IMR-90 (cell line): ENCODE results near the gene ABCB4. TPM values are rescaled to one million over a fixed set of nuclear protein-coding genes. Genes with fewer than 3 reads are reported as not detected.

ENCODE experiments used
- ATAC-seq: fragments of 200-7000 bp; cut with Tn5 transposase; 2 replicates; pipeline ENCODE4 v1.9.1; 2020; ENCODE audit warnings: low read depth, mild to moderate bottlenecking, moderate library complexity
- BruUV-seq: library from RNA; stranded (reverse); fragments of 400-500 nt; replicated peaks from 2 replicates; lab custom pipeline; 2021; lab: Mats Ljungman, UMichigan
- CTCF ChIA-PET: fragments of 300-600 bp; formaldehyde crosslinking; extraction: SDS; loops from one replicate; lab custom pipeline; 2021; ENCODE audit warnings: antibody characterized with exemption; lab: Yijun Ruan, JAX
- POLR2A ChIA-PET: fragments of 300-600 bp; sonication (Branson Sonifier 250); formaldehyde crosslinking; loops from one replicate; lab custom pipeline; 2022; ENCODE audit warnings: antibody characterized with exemption; ENCODE audit not compliant: unreplicated experiment; lab: Charles Lee
- DNase-seq: peaks from one replicate; pipeline ENCODE4 v3.0.0; 2013
- H2AFZ ChIP-seq: replicated peaks from 2 replicates; pipeline ENCODE3; 2013; ENCODE audit warnings: low read length, mild to moderate bottlenecking; ENCODE audit not compliant: poor library complexity
- H2AK5ac ChIP-seq: 2 replicates; pipeline ENCODE4 v1.6.1; 2013; ENCODE audit warnings: low read depth, low read length, inconsistent platforms
- H2AK9ac ChIP-seq: replicated peaks from 2 replicates; pipeline ENCODE3; 2013; ENCODE audit warnings: mild to moderate bottlenecking, low read depth, low read length, moderate library complexity; ENCODE audit not compliant: poor library complexity
- H2BK120ac ChIP-seq: 2 replicates; pipeline ENCODE4 v1.6.1; 2013; ENCODE audit warnings: low read depth, low read length, inconsistent platforms
- H2BK15ac ChIP-seq: 3 replicates; pipeline ENCODE4 v1.6.1; 2013; ENCODE audit warnings: low read depth, low read length, inconsistent platforms
- H2BK20ac ChIP-seq: 2 replicates; pipeline ENCODE4 v1.6.1; 2013; ENCODE audit warnings: low read depth, mild to moderate bottlenecking, inconsistent platforms, low read length, moderate library complexity
- H2BK5ac ChIP-seq: 2 replicates; pipeline ENCODE4 v1.6.1; 2013; ENCODE audit warnings: mild to moderate bottlenecking, low read depth, low read length, inconsistent platforms; ENCODE audit not compliant: poor library complexity, severe bottlenecking
- H3K14ac ChIP-seq: replicated peaks from 2 replicates; pipeline ENCODE4 v1.6.1; 2013; ENCODE audit warnings: low read depth, low read length, inconsistent platforms
- H3K18ac ChIP-seq: 2 replicates; pipeline ENCODE4 v1.6.1; 2013; ENCODE audit warnings: low read depth, low read length, control low read depth
- H3K23ac ChIP-seq: 2 replicates; pipeline ENCODE4 v1.6.1; 2013; ENCODE audit warnings: low read depth, low read length, inconsistent platforms
- H3K27ac ChIP-seq: 2 replicates; pipeline ENCODE4 v1.5.1; 2013; ENCODE audit warnings: mild to moderate bottlenecking, control low read depth, low read length; ENCODE audit not compliant: insufficient read depth
- H3K27me3 ChIP-seq: 2 replicates; pipeline ENCODE4 v1.6.1; 2013; ENCODE audit warnings: low read length; ENCODE audit not compliant: control insufficient read depth, insufficient read depth
- H3K36me3 ChIP-seq: 2 replicates; pipeline ENCODE4 v1.6.1; 2013; ENCODE audit warnings: low read length, mixed read lengths; ENCODE audit not compliant: control insufficient read depth, insufficient read depth
- H3K4ac ChIP-seq: 2 replicates; pipeline ENCODE4 v1.6.1; 2013; ENCODE audit warnings: low read depth, low read length, inconsistent platforms
- H3K4me1 ChIP-seq: 2 replicates; pipeline ENCODE4 v1.6.1; 2013; ENCODE audit warnings: low read length, mixed read lengths; ENCODE audit not compliant: control insufficient read depth, insufficient read depth
- H3K4me2 ChIP-seq: 2 replicates; pipeline ENCODE4 v1.6.1; 2013; ENCODE audit warnings: low read depth, mild to moderate bottlenecking, control low read depth, low read length, moderate library complexity
- H3K4me3 ChIP-seq: 2 replicates; pipeline ENCODE4 v1.5.1; 2013; ENCODE audit warnings: low read depth, mild to moderate bottlenecking, control low read depth, low read length, moderate library complexity; ENCODE audit not compliant: insufficient read depth
- H3K56ac ChIP-seq: 2 replicates; pipeline ENCODE4 v1.6.1; 2013; ENCODE audit warnings: low read length, inconsistent platforms; ENCODE audit not compliant: insufficient read depth; ENCODE audit errors: extremely low read depth
- H3K79me1 ChIP-seq, 2 experiments: 2 replicates each; pipeline ENCODE4 v1.6.1; 2013; ENCODE audit warnings: low read length in 2 of 2, inconsistent platforms in 1 of 2, low read depth in 1 of 2
- H3K9ac ChIP-seq: 2 replicates; pipeline ENCODE4 v1.6.1; 2013; ENCODE audit warnings: low read depth, low read length, control low read depth
- H3K9me1 ChIP-seq: 2 replicates; pipeline ENCODE4 v1.6.1; 2013; ENCODE audit warnings: low read length, inconsistent platforms; ENCODE audit not compliant: insufficient read depth
- H3K9me3 ChIP-seq: 2 replicates; pipeline ENCODE4 v1.6.1; 2013; ENCODE audit warnings: low read length; ENCODE audit not compliant: control insufficient read depth, insufficient read depth
- H4K20me1 ChIP-seq: 2 replicates; pipeline ENCODE4 v1.6.1; 2013; ENCODE audit warnings: low read length, inconsistent platforms; ENCODE audit not compliant: insufficient read depth
- H4K5ac ChIP-seq: 2 replicates; pipeline ENCODE4 v1.6.1; 2013; ENCODE audit warnings: mild to moderate bottlenecking, low read depth, low read length, control low read depth
- H4K8ac ChIP-seq, 2 experiments: 2 replicates each; pipeline ENCODE4 v1.6.1; 2013; ENCODE audit warnings: low read depth in 2 of 2, low read length in 2 of 2, control low read depth in 1 of 2, inconsistent platforms in 1 of 2
- H4K91ac ChIP-seq: 2 replicates; pipeline ENCODE4 v1.6.1; 2013; ENCODE audit warnings: low read depth, low read length, inconsistent platforms; ENCODE audit not compliant: insufficient read depth
- BHLHE40 ChIP-seq: fragments of 150-350 bp; IDR thresholded peaks from 2 replicates; pipeline ENCODE4 v1.6.1; 2016; ENCODE audit warnings: mild to moderate bottlenecking, low read depth, low read length
- CEBPB ChIP-seq: IDR thresholded peaks from 2 replicates; pipeline ENCODE4 v1.6.1; 2012; ENCODE audit warnings: low read depth, low read length, improper control_type of control experiment
- CHD1 ChIP-seq: IDR thresholded peaks from 2 replicates; pipeline ENCODE4 v1.6.1; 2012; ENCODE audit warnings: low read depth, low read length, improper control_type of control experiment
- FOS ChIP-seq: fragments of 150-350 bp; IDR thresholded peaks from 2 replicates; pipeline ENCODE4 v1.6.1; 2016; ENCODE audit warnings: low read depth, low read length
- MAFK ChIP-seq: IDR thresholded peaks from 2 replicates; pipeline ENCODE4 v1.6.1; 2012; ENCODE audit warnings: low read depth, low read length, improper control_type of control experiment
- MAZ ChIP-seq: IDR thresholded peaks from 2 replicates; pipeline ENCODE4 v1.6.1; 2012; ENCODE audit warnings: low read depth, mild to moderate bottlenecking, low read length, improper control_type of control experiment, moderate library complexity, borderline replicate concordance
- MXI1 ChIP-seq: IDR thresholded peaks from 2 replicates; pipeline ENCODE4 v1.6.1; 2012; ENCODE audit warnings: low read depth, mild to moderate bottlenecking, low read length, moderate library complexity, borderline replicate concordance
- NFE2L2 ChIP-seq: fragments of 150-350 bp; IDR thresholded peaks from 2 replicates; pipeline ENCODE4 v1.6.1; 2016; ENCODE audit warnings: low read depth, mild to moderate bottlenecking, low read length
- POLR2A ChIP-seq: IDR thresholded peaks from 2 replicates; pipeline ENCODE4 v1.6.1; 2012; ENCODE audit warnings: mild to moderate bottlenecking, low read depth, low read length
- RAD21 ChIP-seq: IDR thresholded peaks from 2 replicates; pipeline ENCODE4 v1.6.1; 2012; ENCODE audit warnings: low read length, improper control_type of control experiment
- RCOR1 ChIP-seq: IDR thresholded peaks from 2 replicates; pipeline ENCODE4 v1.6.1; 2012; ENCODE audit warnings: mild to moderate bottlenecking, low read length, improper control_type of control experiment; ENCODE audit not compliant: insufficient replicate concordance
- RFX5 ChIP-seq: IDR thresholded peaks from 2 replicates; pipeline ENCODE4 v1.8.0; 2012; ENCODE audit warnings: low read depth, mild to moderate bottlenecking, low read length, moderate library complexity
- SMC3 ChIP-seq: fragments of 150-350 bp; IDR thresholded peaks from 2 replicates; pipeline ENCODE4 v1.6.1; 2016; ENCODE audit warnings: low read depth, mild to moderate bottlenecking, antibody characterized with exemption, low read length, moderate library complexity
- WGBS, 2 experiments: methylation state at CpG; one replicate each; pipeline versions ENCODE4 v1.1.5 to v1.1.7; 2013; ENCODE audit warnings: missing lambda C conversion rate in 2 of 2; ENCODE audit not compliant: insufficient read length in 1 of 2; ENCODE audit errors: extremely low coverage in 2 of 2; 5-methylcytosine and 5-hydroxymethylcytosine counted together
- dilution Hi-C: fragments of 300-500 bp; cut with HindIII; formaldehyde crosslinking; loops from one replicate; pipeline ENCODE4 v1.14.3; 2018; ENCODE audit warnings: low sequenced_read_pairs; ENCODE audit not compliant: unreplicated experiment
- in situ Hi-C: fragments of 300-500 bp; cut with MboI; formaldehyde crosslinking; loops from 3 replicates; pipeline ENCODE4 v1.14.3; 2019; ENCODE audit warnings: low sequenced_read_pairs, inconsistent platforms, mixed read lengths
- intact Hi-C: fragments of 100-400 bp; cut with micrococcal nuclease; formaldehyde crosslinking; loops from 2 replicates; pipeline ENCODE4 v1.10.0; 2022
- polyA plus RNA-seq, 3 experiments: library from polyadenylated mRNA; depleted of rRNA; stranded (reverse); fragments of >200 nt; gene quantifications; 2 replicates each; pipeline ENCODE4 v1.2.3, GENCODE V29; 2012; ENCODE audit warnings: low replicate concordance in 1 of 3
- total RNA-seq: library from RNA; depleted of rRNA; stranded (reverse); fragments of >200 nt; gene quantifications from 2 replicates; pipeline ENCODE4 v1.2.3, GENCODE V29; 2012
- TF ChIP-seq, protein P1 (sequence below): fragments of 150-350 bp; IDR thresholded peaks from 2 replicates; pipeline ENCODE4 v1.6.1; 2017; ENCODE audit warnings: mild to moderate bottlenecking, antibody characterized with exemption, low read length, low read depth
- TF ChIP-seq, protein P2 (sequence below): fragments of 150-350 bp; IDR thresholded peaks from 2 replicates; pipeline ENCODE4 v1.6.1; 2016; ENCODE audit warnings: low read depth, mild to moderate bottlenecking, low read length, moderate library complexity, borderline replicate concordance
- TF ChIP-seq, protein P3 (sequence below): conservative IDR thresholded peaks from 2 replicates; pipeline ENCODE4 v1.5.1; 2012; ENCODE audit warnings: mild to moderate bottlenecking, low read depth, low read length, improper control_type of control experiment

The ABCB4 gene
- total and polyA plus RNA-seq, 2 of the 4 experiments (the other 2 are of a cell fraction) = not detected

DNA sequence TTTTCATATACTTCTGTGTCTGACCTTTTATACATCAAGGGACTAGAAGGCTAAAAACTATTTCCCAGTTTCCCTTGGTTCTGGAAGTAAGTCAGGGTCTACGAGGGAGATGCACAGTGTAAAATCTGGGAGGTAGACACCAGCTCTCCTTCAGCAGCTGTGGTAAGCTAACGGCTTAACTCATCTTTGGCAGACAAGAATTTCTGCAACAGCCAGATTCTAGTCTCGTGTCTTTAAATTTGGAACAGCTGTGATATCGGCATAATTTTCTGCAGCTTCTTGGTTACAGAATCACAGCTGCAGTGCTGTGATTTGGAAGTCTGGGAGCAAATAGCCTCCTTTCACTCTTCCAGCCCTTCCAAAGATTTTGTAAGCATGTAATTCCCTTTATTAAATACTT lies 37.4 kb upstream of the ABCB4 start:
- Histone ChIP-seq H4K8ac (no peak overlapping the region), H4K20me1 (no peaks in the 10 kb centered on the region), H3K9me3 (no peaks in the 10 kb centered on the region), H3K79me1 (no peaks in the 10 kb centered on the region), H3K9me1 (no peaks in the 10 kb centered on the region), H3K9ac (no peak overlapping the region), H3K4me3 (no peak overlapping the region), H2BK20ac (no peak overlapping the region), H3K14ac (no peak overlapping the region), H3K36me3 (no peaks in the 10 kb centered on the region), H4K5ac (no peak overlapping the region), H3K56ac (no peak overlapping the region), H3K4ac (no peak overlapping the region), H2AFZ (no peak overlapping the region), H2BK5ac (no peak overlapping the region), H2BK120ac (no peak overlapping the region), H3K27me3 (no peaks in the 10 kb centered on the region), H3K23ac (no peak overlapping the region), H2AK5ac (no peak overlapping the region), H3K4me2 (no peak overlapping the region), H3K27ac (no peak overlapping the region), H3K18ac (no peak overlapping the region), H2BK15ac (no peak overlapping the region), H3K4me1 (no peaks in the 10 kb centered on the region), H4K91ac (no peak overlapping the region), H2AK9ac (no peak overlapping the region)
- in situ Hi-C loops (no loop called here), dilution Hi-C loops (no loop called here), intact Hi-C loops (no loop called here)
- POLR2A ChIA-PET = no interaction called here
- 17% methylated on average over 1 of the region's 4 CpGs; no CpG with 5 or more reads in 1 of the 2 experiments for WGBS, 2 experiments
- DNase-seq (no peak), ATAC-seq (no peak)
- CTCF ChIA-PET = interaction anchor here (0.6 kb wide), 1 partner anchor 370 kb away, joined by 3 read pairs; no protein-coding TSS in a partner anchor
- no TSS peak for BruUV-seq
- TF ChIP-seq MXI1 (no peak), MAZ (no peak), SMC3 (no peak), BHLHE40 (no peak), POLR2A (no peak), MAFK (no peak), RAD21 (no peak), RCOR1 (no peak), FOS (no peak), CHD1 (no peak), RFX5 (no peak), CEBPB (no peak), NFE2L2 (no peak)
- TF ChIP-seq, protein P1, sequence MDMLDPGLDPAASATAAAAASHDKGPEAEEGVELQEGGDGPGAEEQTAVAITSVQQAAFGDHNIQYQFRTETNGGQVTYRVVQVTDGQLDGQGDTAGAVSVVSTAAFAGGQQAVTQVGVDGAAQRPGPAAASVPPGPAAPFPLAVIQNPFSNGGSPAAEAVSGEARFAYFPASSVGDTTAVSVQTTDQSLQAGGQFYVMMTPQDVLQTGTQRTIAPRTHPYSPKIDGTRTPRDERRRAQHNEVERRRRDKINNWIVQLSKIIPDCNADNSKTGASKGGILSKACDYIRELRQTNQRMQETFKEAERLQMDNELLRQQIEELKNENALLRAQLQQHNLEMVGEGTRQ = no peak
- TF ChIP-seq, protein P2, sequence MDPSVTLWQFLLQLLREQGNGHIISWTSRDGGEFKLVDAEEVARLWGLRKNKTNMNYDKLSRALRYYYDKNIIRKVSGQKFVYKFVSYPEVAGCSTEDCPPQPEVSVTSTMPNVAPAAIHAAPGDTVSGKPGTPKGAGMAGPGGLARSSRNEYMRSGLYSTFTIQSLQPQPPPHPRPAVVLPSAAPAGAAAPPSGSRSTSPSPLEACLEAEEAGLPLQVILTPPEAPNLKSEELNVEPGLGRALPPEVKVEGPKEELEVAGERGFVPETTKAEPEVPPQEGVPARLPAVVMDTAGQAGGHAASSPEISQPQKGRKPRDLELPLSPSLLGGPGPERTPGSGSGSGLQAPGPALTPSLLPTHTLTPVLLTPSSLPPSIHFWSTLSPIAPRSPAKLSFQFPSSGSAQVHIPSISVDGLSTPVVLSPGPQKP = no peak
- TF ChIP-seq, protein P3, sequence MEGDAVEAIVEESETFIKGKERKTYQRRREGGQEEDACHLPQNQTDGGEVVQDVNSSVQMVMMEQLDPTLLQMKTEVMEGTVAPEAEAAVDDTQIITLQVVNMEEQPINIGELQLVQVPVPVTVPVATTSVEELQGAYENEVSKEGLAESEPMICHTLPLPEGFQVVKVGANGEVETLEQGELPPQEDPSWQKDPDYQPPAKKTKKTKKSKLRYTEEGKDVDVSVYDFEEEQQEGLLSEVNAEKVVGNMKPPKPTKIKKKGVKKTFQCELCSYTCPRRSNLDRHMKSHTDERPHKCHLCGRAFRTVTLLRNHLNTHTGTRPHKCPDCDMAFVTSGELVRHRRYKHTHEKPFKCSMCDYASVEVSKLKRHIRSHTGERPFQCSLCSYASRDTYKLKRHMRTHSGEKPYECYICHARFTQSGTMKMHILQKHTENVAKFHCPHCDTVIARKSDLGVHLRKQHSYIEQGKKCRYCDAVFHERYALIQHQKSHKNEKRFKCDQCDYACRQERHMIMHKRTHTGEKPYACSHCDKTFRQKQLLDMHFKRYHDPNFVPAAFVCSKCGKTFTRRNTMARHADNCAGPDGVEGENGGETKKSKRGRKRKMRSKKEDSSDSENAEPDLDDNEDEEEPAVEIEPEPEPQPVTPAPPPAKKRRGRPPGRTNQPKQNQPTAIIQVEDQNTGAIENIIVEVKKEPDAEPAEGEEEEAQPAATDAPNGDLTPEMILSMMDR = no peak
